ENCODE results near the gene UNG. TPM values are rescaled to one million over a fixed set of nuclear protein-coding genes. Genes with fewer than 3 reads are reported as not detected.
"Not testable (repeated sequence)": the region's sequence is repeated elsewhere in the genome, so short reads cannot be mapped to it uniquely, and the experiment has no call there.

UNG gene
- total and polyA plus RNA-seq, 2 experiments from 2014 or later: 27.3 to 32.7 TPM

DNA sequence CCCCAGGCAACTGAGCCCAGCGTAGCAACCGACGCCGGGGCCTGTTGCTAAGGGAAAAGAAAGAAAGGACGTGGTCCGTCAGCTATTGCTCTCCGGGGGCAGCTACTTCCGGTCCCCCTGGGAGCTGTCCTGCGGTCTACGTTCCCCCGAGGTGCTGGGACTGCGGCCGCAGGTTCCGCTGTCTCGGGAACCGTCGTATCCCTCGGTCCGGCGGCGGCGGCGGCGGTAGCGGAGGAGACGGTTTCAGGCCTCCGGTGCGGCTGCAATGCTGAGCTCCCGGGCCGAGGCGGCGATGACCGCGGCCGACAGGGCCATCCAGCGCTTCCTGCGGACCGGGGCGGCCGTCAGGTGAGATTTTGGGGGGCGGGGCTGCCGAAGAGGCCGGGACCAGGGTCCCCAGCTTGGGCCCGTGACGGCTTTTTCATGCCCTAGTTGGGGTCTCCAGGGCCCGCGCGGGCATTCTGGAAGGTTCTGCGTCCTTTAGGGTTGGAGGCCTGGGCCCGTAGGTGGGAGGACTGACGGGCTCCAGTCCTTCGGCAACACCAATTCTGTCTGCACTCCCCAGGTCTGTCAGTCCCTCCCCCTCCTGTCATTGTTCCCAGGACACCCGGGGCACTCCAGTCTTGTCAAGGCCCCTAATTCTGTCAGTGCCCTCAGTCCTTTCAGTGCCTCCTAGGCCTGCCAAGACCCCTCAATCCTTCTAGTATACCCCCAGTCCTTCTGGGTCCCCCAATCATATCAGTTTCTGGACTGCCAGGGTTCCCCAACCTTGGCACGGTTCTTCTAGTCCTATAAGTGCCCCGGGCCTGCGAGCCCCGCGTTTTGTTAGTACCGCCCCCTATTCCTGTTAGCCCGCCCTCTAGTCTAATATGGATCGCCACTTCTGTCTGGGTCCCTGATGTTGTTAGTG is 44.7 kb upstream of the UNG start, which contains the start of gene USP30:
USP30 (plus strand) TSS at position 163 of the 910 bp plus-strand sequence; CDS start at position 266, 103 bp downstream.
- no peaks in the 10 kb centered on the region for H3K27me3 ChIP-seq (replicated peaks; ENCODE audit: insufficient read depth)
- peak; percentile 89 for DNase-seq
- no peaks in the 10 kb centered on the region for H3K9me3 ChIP-seq (ENCODE audit: low read depth)
- peaks cover 22% of the 10 kb centered on the region for H3K79me2 ChIP-seq (ENCODE audit: insufficient read depth)
- peak within 1 kb of the TSS; percentile 88 for H3K9ac ChIP-seq
- H3K4me3 ChIP-seq: peak within 1 kb of the TSS; percentile 92
- no peaks in the 10 kb centered on the region for H4K20me1 ChIP-seq (ENCODE audit: insufficient read depth)
- no peak within 1 kb of the TSS for H3K27ac ChIP-seq
- H3K9me2 ChIP-seq (ENCODE audit: insufficient read depth): no peaks in the 10 kb centered on the region
- peak within 1 kb of the TSS; percentile 92 for H3K4me2 ChIP-seq (ENCODE audit: unreplicated experiment)
- H3F3A ChIP-seq (ENCODE audit: insufficient read depth): no peaks in the 10 kb centered on the region
- in situ Hi-C loops (cut with MboI): no loop called here
- no peaks in the 10 kb centered on the region for H3K36me3 ChIP-seq (ENCODE audit: low read depth)
- TF ChIP-seq EZH2phosphoT487 (IDR thresholded peaks at IDR 0.05; ENCODE audit: insufficient read depth, low read depth) (no peak), EZH2 (IDR thresholded peaks at IDR 0.05; ENCODE audit: insufficient read depth, poor library complexity, severe bottlenecking) (no peak)
- WGBS, 2 experiments (ENCODE audit: low coverage in 1 of 2, low lambda C conversion rate in 2 of 2, missing lambda C conversion rate in 2 of 2): 1% methylated on average over 45 to 60 of the region's 61 CpGs
- peak within 1 kb of the TSS; percentile 100 for H2AFZ ChIP-seq
- H3K4me1 ChIP-seq (ENCODE audit: insufficient read depth): peaks cover 12% of the 10 kb centered on the region; the same call in 1 of the 2 replicates

DNA sequence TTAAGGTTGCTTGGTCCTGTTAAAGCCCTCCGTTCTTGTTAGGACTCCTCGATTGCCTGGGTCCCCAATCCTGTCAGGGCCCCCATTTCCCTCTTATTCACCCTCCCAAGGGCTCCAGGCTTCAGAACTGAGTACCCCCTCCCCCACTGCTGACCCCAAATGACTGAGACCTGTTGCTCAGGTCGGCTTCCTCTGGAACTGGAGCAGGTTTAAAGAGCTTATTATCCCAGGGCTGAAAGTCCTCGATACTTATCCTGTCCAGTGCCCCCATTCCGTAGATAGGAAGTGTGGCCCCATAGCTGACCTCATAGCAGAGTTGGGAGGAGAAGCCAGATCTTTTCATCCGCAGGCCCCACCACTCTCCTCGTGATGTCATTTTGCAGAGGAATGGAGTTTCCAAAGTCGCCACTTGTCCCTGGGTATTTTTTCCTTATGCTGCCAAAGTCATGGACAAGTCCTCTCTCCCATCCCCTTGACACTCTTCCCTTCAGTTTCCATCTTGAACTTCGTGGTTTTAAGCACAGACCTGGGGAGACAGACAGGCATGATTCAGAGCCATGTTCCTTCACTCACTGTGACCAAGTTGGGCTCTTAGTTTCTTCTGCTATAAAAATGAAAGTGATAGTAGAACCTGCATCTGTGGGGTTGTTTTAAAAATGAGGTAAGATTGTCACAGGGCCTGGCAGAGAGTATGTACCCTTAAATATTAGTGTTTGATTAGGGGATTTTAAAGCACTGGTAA is 43.8 kb upstream of the UNG start:
- WGBS, 2 experiments (ENCODE audit: low coverage in 1 of 2, low lambda C conversion rate in 2 of 2, missing lambda C conversion rate in 2 of 2): 20 to 21% methylated on average over 9 of the region's 9 CpGs
- H3K27ac ChIP-seq: no peak overlapping the region
- peak; percentile 19 for DNase-seq

DNA sequence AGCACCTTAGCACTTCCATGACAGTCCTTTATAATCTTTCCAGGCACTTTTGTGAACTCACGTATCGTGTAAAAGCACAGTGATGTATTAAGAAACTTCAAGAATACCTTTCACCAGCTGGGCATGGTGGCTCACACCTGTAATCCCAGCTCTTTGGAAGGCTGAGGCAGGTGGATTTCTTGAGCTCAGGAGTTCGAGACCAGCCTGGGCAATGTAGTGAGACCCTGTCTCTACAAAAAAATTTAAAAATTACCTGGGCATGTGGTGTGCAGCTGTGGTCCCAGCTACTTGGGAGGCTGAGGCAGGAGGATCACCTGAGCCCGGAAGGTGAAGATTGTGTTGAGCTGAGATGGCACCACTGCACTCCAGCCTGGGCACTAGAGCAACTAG is 43.3 kb upstream of the UNG start:
- H3K9ac ChIP-seq; H4K20me1 ChIP-seq (ENCODE audit: insufficient read depth); H3K9me3 ChIP-seq (ENCODE audit: low read depth); H3K4me2 ChIP-seq (ENCODE audit: unreplicated experiment); DNase-seq; H3K9me2 ChIP-seq (ENCODE audit: insufficient read depth); in situ Hi-C loops (cut with MboI); H3K27me3 ChIP-seq (replicated peaks; ENCODE audit: insufficient read depth); H3K36me3 ChIP-seq (ENCODE audit: low read depth); H3K27ac ChIP-seq; H3F3A ChIP-seq (ENCODE audit: insufficient read depth): not testable (repeated sequence)
- 94 to 96% methylated on average over 4 of the region's 4 CpGs for WGBS, 2 experiments (ENCODE audit: low coverage in 1 of 2, low lambda C conversion rate in 2 of 2, missing lambda C conversion rate in 2 of 2)
- Histone ChIP-seq H3K4me3 (peak overlapping the region; percentile 92), H3K4me1 (ENCODE audit: insufficient read depth) (peaks cover 12% of the 10 kb centered on the region; the same call in 1 of the 2 replicates), H2AFZ (peak overlapping the region; percentile 100; the same call in 1 of the 2 replicates), H3K79me2 (ENCODE audit: insufficient read depth) (peaks cover 22% of the 10 kb centered on the region)

More for the DNA sequence above, 43.8 kb upstream of the UNG start:
- no peaks in the 10 kb centered on the region for H3K9me2 ChIP-seq (ENCODE audit: insufficient read depth)
- H3K79me2 ChIP-seq (ENCODE audit: insufficient read depth): peaks cover 22% of the 10 kb centered on the region
- H3K4me2 ChIP-seq (ENCODE audit: unreplicated experiment): peak overlapping the region; percentile 92
- H3F3A ChIP-seq (ENCODE audit: insufficient read depth): no peaks in the 10 kb centered on the region
- H3K9ac ChIP-seq: peak overlapping the region; percentile 88
- in situ Hi-C loops (cut with MboI): no loop called here
- H3K9me3 ChIP-seq (ENCODE audit: low read depth): no peaks in the 10 kb centered on the region
- TF ChIP-seq EZH2phosphoT487 (IDR thresholded peaks at IDR 0.05; ENCODE audit: insufficient read depth, low read depth) (no peak), EZH2 (IDR thresholded peaks at IDR 0.05; ENCODE audit: insufficient read depth, poor library complexity, severe bottlenecking) (no peak)
- peak overlapping the region; percentile 92 for H3K4me3 ChIP-seq
- H4K20me1 ChIP-seq (ENCODE audit: insufficient read depth): no peaks in the 10 kb centered on the region
- peaks cover 5% of the 10 kb centered on the region; the same call in 1 of the 2 replicates for H3K36me3 ChIP-seq (ENCODE audit: low read depth)
- peak overlapping the region; percentile 100 for H2AFZ ChIP-seq
- no peaks in the 10 kb centered on the region for H3K27me3 ChIP-seq (replicated peaks; ENCODE audit: insufficient read depth)
- H3K4me1 ChIP-seq (ENCODE audit: insufficient read depth): peaks cover 12% of the 10 kb centered on the region; the same call in 1 of the 2 replicates

DNA sequence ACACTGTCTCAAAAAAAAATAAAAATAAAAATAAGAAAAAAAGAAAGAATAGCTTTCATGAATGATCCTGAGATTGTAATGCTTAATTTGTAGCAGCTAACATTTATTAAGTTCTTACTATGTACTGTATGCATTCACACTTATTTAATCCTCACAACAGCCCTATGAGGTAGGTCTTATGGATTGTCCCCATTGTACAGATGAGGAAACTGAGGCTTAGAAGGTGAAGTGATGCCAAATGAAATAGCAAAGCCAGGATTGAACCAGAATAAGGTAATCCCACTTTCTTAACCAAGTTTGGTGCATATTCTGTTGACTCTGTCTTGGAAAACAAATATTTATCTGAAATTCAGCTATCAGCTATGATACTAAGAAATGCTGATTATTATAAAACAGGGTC is 42.9 kb upstream of the UNG start:
- Histone ChIP-seq H3K4me2 (ENCODE audit: unreplicated experiment) (no peak overlapping the region), H3F3A (ENCODE audit: insufficient read depth) (no peaks in the 10 kb centered on the region), H3K36me3 (ENCODE audit: low read depth) (peaks cover 8% of the 10 kb centered on the region; the same call in 1 of the 2 replicates), H3K9ac (no peak overlapping the region), H3K27ac (no peak overlapping the region), H3K9me2 (ENCODE audit: insufficient read depth) (no peaks in the 10 kb centered on the region), H3K79me2 (ENCODE audit: insufficient read depth) (peaks cover 22% of the 10 kb centered on the region), H3K4me1 (ENCODE audit: insufficient read depth) (peaks cover 12% of the 10 kb centered on the region; the same call in 1 of the 2 replicates), H3K27me3 (replicated peaks; ENCODE audit: insufficient read depth) (no peaks in the 10 kb centered on the region), H4K20me1 (ENCODE audit: insufficient read depth) (no peaks in the 10 kb centered on the region), H3K9me3 (ENCODE audit: low read depth) (no peaks in the 10 kb centered on the region), H3K4me3 (no peak overlapping the region), H2AFZ (no peak overlapping the region)
- TF ChIP-seq EZH2 (IDR thresholded peaks at IDR 0.05; ENCODE audit: insufficient read depth, poor library complexity, severe bottlenecking) (no peak), EZH2phosphoT487 (IDR thresholded peaks at IDR 0.05; ENCODE audit: insufficient read depth, low read depth) (no peak)
- in situ Hi-C loops (cut with MboI): no loop called here
- DNase-seq: no peak

Data from GM23248 (cell line).